Loucy (cell line): Measurements from ENCODE around the gene CCDC91.

Experiments used
- H2AFZ ChIP-seq: fragments of 200-600 bp; sonication (generic); 2 replicates; pipeline ENCODE4 v1.6.0; 2016; ENCODE audit warnings: antibody characterized with exemption, mild to moderate bottlenecking, low read length, moderate library complexity
- H3F3A ChIP-seq: fragments of 200-600 bp; 2 replicates; pipeline ENCODE4 v1.6.0; 2016; ENCODE audit warnings: antibody characterized with exemption, low read depth, mild to moderate bottlenecking
- H3K27me3 ChIP-seq: fragments of 200-600 bp; sonication (generic); 2 replicates; pipeline ENCODE4 v1.6.1; 2014; ENCODE audit warnings: low read length, mild to moderate bottlenecking; ENCODE audit not compliant: insufficient read depth, poor library complexity, severe bottlenecking
- H3K36me3 ChIP-seq: fragments of 200-600 bp; sonication (generic); 2 replicates; pipeline ENCODE4 v1.6.1; 2016; ENCODE audit warnings: low read length; ENCODE audit not compliant: insufficient read depth
- H3K4me1 ChIP-seq: fragments of 200-600 bp; sonication (generic); 2 replicates; pipeline ENCODE4 v1.5.1; 2014; ENCODE audit warnings: low read length, mild to moderate bottlenecking; ENCODE audit not compliant: insufficient read depth, poor library complexity, severe bottlenecking
- H3K4me2 ChIP-seq: fragments of 200-600 bp; sonication (generic); 2 replicates; pipeline ENCODE4 v1.6.0; 2014; ENCODE audit warnings: antibody characterized with exemption, low read length, low read depth, mild to moderate bottlenecking; ENCODE audit not compliant: poor library complexity, severe bottlenecking
- H3K4me3 ChIP-seq: fragments of 200-600 bp; sonication (generic); 2 replicates; pipeline ENCODE4 v1.5.1; 2014; ENCODE audit warnings: low read length, mild to moderate bottlenecking, mixed read lengths; ENCODE audit not compliant: poor library complexity, severe bottlenecking
- H3K79me2 ChIP-seq: fragments of 200-600 bp; sonication (generic); 2 replicates; pipeline ENCODE4 v1.6.1; 2014; ENCODE audit warnings: low read length; ENCODE audit not compliant: insufficient read depth
- H3K9ac ChIP-seq: fragments of 200-600 bp; sonication (generic); 2 replicates; pipeline ENCODE4 v1.6.0; 2014; ENCODE audit warnings: mild to moderate bottlenecking, low read depth, low read length, moderate library complexity; ENCODE audit not compliant: poor library complexity, severe bottlenecking
- H3K9me2 ChIP-seq: fragments of 200-600 bp; sonication (generic); replicated peaks from 2 replicates; pipeline ENCODE4 v1.6.1; 2016; ENCODE audit warnings: low read depth, low read length, mixed read lengths
- H3K9me3 ChIP-seq: fragments of 200-600 bp; sonication (generic); 2 replicates; pipeline ENCODE4 v1.6.1; 2014; ENCODE audit warnings: mild to moderate bottlenecking, antibody characterized with exemption, low read length, low read depth; ENCODE audit not compliant: insufficient read depth
- H4K20me1 ChIP-seq: fragments of 200-600 bp; sonication (generic); 2 replicates; pipeline ENCODE4 v1.6.0; 2014; ENCODE audit warnings: antibody characterized with exemption, low read length, mild to moderate bottlenecking; ENCODE audit not compliant: insufficient read depth, poor library complexity, severe bottlenecking
- EZH2phosphoT487 ChIP-seq: fragments of 200-600 bp; IDR thresholded peaks from 2 replicates; pipeline ENCODE4 v1.6.1; 2018; ENCODE audit warnings: antibody characterized with exemption, mild to moderate bottlenecking, moderate library complexity, borderline replicate concordance
- TF ChIP-seq, protein P1 (sequence below): fragments of 200-600 bp; sonication (generic); conservative IDR thresholded peaks from 2 replicates; pipeline ENCODE4 v1.5.1; 2014; ENCODE audit warnings: mild to moderate bottlenecking, antibody characterized with exemption, low read length

The CCDC91 gene

DNA sequence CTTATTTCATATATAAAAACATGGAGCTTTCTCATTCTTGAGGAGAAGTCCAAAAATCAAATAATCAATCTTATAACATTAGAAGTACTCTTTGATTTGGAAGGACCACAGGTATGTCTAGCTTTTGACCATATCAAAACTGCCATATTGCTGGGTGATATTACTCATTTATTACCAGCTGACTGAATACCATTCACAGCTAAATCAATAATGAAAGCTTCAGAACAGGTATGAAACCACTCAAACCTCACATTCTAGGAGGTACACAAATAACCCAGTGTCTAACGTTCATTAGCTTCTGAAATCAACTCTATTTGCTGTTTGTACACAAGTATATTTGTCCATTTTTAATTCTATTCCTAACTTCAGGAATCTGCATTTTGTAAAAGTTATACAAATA is 16.8 kb upstream of the CCDC91 start:
- Histone ChIP-seq H3K9me2 (no peaks in the 10 kb centered on the region), H3K9ac (no peak overlapping the region), H3K9me3 (no peaks in the 10 kb centered on the region), H3K4me3 (no peak overlapping the region), H3F3A (no peaks in the 10 kb centered on the region), H3K4me1 (peaks cover 15% of the 10 kb centered on the region), H4K20me1 (no peaks in the 10 kb centered on the region), H3K27me3 (no peaks in the 10 kb centered on the region), H3K79me2 (no peaks in the 10 kb centered on the region), H2AFZ (no peak overlapping the region), H3K36me3 (no peaks in the 10 kb centered on the region), H3K4me2 (no peak overlapping the region)
- TF ChIP-seq, protein P1, sequence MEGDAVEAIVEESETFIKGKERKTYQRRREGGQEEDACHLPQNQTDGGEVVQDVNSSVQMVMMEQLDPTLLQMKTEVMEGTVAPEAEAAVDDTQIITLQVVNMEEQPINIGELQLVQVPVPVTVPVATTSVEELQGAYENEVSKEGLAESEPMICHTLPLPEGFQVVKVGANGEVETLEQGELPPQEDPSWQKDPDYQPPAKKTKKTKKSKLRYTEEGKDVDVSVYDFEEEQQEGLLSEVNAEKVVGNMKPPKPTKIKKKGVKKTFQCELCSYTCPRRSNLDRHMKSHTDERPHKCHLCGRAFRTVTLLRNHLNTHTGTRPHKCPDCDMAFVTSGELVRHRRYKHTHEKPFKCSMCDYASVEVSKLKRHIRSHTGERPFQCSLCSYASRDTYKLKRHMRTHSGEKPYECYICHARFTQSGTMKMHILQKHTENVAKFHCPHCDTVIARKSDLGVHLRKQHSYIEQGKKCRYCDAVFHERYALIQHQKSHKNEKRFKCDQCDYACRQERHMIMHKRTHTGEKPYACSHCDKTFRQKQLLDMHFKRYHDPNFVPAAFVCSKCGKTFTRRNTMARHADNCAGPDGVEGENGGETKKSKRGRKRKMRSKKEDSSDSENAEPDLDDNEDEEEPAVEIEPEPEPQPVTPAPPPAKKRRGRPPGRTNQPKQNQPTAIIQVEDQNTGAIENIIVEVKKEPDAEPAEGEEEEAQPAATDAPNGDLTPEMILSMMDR = no peak
- TF ChIP-seq EZH2phosphoT487 = no peak

DNA sequence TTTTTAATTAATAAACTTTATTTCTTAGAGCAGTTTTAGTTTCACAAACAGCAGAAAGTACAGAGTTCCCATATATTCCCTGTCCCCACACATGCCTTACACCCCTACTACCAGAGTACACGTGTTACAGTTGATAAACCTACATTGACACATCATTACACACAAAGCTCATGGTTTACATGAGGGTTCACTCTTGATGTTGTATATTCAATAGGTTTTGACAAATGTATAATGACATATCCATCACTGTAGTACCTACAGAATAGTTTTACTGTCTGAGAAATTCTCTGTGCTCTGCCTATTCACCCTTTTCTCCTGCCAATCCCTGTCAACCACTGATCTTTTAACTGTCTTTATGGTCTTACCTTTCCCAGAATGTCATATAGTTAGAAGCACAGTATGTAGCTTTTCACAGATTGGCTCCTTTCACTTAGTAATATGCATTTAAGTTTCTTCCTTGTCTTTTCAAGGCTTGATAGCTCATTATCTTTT is 15.1 kb upstream of the CCDC91 start:
- H3K79me2 ChIP-seq = no peaks in the 10 kb centered on the region
- no peaks in the 10 kb centered on the region for H3K36me3 ChIP-seq
- H3K4me3 ChIP-seq = no peak overlapping the region
- no peaks in the 10 kb centered on the region for H3K9me3 ChIP-seq
- TF ChIP-seq, protein P1 = no peak
- TF ChIP-seq EZH2phosphoT487 = no peak
- no peak overlapping the region for H3K4me2 ChIP-seq
- no peaks in the 10 kb centered on the region for H4K20me1 ChIP-seq
- peaks cover 15% of the 10 kb centered on the region for H3K4me1 ChIP-seq
- H3K9me2 ChIP-seq = no peaks in the 10 kb centered on the region
- H3K9ac ChIP-seq = no peak overlapping the region
- H3F3A ChIP-seq = no peaks in the 10 kb centered on the region
- no peak overlapping the region for H2AFZ ChIP-seq
- H3K27me3 ChIP-seq = no peaks in the 10 kb centered on the region

DNA sequence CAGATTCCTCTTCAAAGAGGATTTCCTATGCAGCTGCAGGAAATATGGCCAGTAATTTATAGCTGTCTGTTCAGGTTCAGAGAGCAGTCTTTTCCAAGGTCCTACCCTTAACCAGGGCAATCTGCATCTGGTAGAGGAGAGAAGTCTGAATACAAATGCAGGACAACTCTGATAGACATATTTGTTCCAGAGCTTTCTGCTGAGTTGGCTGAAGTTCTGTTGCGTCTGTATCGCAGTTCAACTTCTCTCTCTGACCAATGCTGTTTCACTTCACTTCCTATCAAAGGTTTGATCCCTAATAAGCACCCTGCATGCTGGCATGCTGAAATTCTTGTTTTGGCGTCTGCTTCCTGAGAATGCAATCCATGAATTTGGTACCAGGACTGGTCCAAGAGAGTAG is 14.0 kb upstream of the CCDC91 start:
- H3K9ac ChIP-seq = no peak overlapping the region
- H3K36me3 ChIP-seq = no peaks in the 10 kb centered on the region
- no peaks in the 10 kb centered on the region for H3K27me3 ChIP-seq
- H4K20me1 ChIP-seq = no peaks in the 10 kb centered on the region
- peaks cover 15% of the 10 kb centered on the region for H3K4me1 ChIP-seq
- H3F3A ChIP-seq = no peaks in the 10 kb centered on the region
- H2AFZ ChIP-seq = no peak overlapping the region
- H3K9me3 ChIP-seq = no peaks in the 10 kb centered on the region
- H3K9me2 ChIP-seq = no peaks in the 10 kb centered on the region
- no peak for TF ChIP-seq EZH2phosphoT487
- TF ChIP-seq, protein P1 = no peak
- H3K4me3 ChIP-seq = no peak overlapping the region
- peak overlapping the region; percentile 17 for H3K4me2 ChIP-seq
- no peaks in the 10 kb centered on the region for H3K79me2 ChIP-seq
